Gastroesophageal sphincter (tissue), 4 donors: ENCODE measurements around the gene EML1. TPM values are rescaled to one million over a fixed set of nuclear protein-coding genes. Genes with fewer than 3 reads are reported as not detected.
"Not testable (repeated sequence)": the region's sequence is repeated elsewhere in the genome, so short reads cannot be mapped to it uniquely, and the experiment has no call there.

ENCODE experiments used
- ATAC-seq: fragments of 150-250 bp; one replicate; pipeline ENCODE4 v1.9.1; 2016; ENCODE audit warnings: mild to moderate bottlenecking, moderate library complexity
- H3K27ac ChIP-seq, 4 donors: fragments of 200-600 bp; sonication (generic) in 3 of 4; 1 replicate in 3 of 4; 2 replicates in 1 of 4; pipeline ENCODE4 v1.5.1; 2016 to 2019
- H3K27me3 ChIP-seq: fragments of 200-600 bp; sonication (generic); one replicate; pipeline ENCODE4 v1.5.1; 2019
- H3K36me3 ChIP-seq, 2 donors: fragments of 200-600 bp; sonication (generic); one replicate each; pipeline ENCODE4 v1.5.1; 2019; ENCODE audit warnings: control low read depth in 1 of 2
- H3K4me1 ChIP-seq, 3 donors: fragments of 200-600 bp; sonication (generic); 1 replicate in 2 of 3; 2 replicates in 1 of 3; pipeline ENCODE4 v1.5.1; 2016 to 2019; ENCODE audit warnings: control low read depth in 2 of 3
- H3K4me3 ChIP-seq, 2 donors: fragments of 200-600 bp; sonication (generic); one replicate each; pipeline ENCODE4 v1.5.1; 2019; ENCODE audit warnings: mild to moderate bottlenecking in 1 of 2, moderate library complexity in 1 of 2
- H3K9me3 ChIP-seq, 3 donors: fragments of 200-600 bp; sonication (generic); one replicate each; pipeline ENCODE4 v1.5.1; 2017 to 2019; ENCODE audit warnings: control low read depth in 2 of 3
- EP300 ChIP-seq: sonication (generic); formaldehyde crosslinking; IDR thresholded peaks from one replicate; pipeline ENCODE4 v1.6.1; 2017; ENCODE audit warnings: antibody characterized with exemption, mild to moderate bottlenecking
- POLR2A ChIP-seq, 2 donors: fragments of 450-650 bp; IDR thresholded peaks; one replicate each; pipeline ENCODE4 v1.6.1; 2017; ENCODE audit warnings: antibody characterized with exemption in 2 of 2, mild to moderate bottlenecking in 2 of 2, moderate library complexity in 1 of 2
- POLR2AphosphoS5 ChIP-seq: sonication (generic); formaldehyde crosslinking; IDR thresholded peaks from one replicate; pipeline ENCODE4 v1.6.1; 2017; ENCODE audit warnings: antibody characterized with exemption
- WGBS, 2 donors: methylation state at CpG; one replicate each; pipeline ENCODE4 v1.1.5; 2018; ENCODE audit warnings: low coverage in 1 of 2; 5-methylcytosine and 5-hydroxymethylcytosine counted together
- total RNA-seq, 4 donors: library from RNA; depleted of rRNA; stranded (reverse); fragments of >200 nt; gene quantifications; one replicate each; pipeline ENCODE4 v1.1.0, GENCODE V29; 2016
- TF ChIP-seq, protein P1 (sequence below), 4 experiments: fragments of 200-600 bp in 2 of 4; fragments of 450-650 bp in 2 of 4; sonication (generic) in 1 of 4; IDR thresholded peaks; one replicate each; pipeline ENCODE4 v1.5.1; 2017 to 2019; ENCODE audit warnings: antibody characterized with exemption in 4 of 4, mild to moderate bottlenecking in 2 of 4, moderate library complexity in 2 of 4

The EML1 gene
- total RNA-seq, 4 donors from 2014 or later: 121 to 206 (median 136) TPM

DNA sequence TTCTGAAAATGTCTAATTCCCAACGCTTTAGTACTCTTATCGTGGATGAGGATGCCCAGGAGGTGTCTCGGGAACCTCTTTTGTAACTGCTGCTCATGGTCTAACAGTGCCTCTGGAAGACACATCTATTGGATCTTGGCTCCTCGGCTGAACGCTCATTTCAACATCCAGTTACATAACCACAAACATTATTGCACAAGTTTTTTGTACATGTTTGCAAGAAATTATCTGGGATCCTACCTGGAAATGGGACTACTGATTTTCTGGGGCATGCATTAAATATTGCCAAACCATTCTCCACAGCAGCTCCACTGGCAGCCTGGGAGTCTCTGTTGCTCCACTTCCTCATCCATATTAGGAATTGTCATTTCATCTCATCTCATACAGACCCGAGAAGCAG, 154.5 kb downstream of the EML1 start:
- no peak overlapping the region for H3K27ac ChIP-seq
- H3K4me3 ChIP-seq: no peak overlapping the region
- peaks cover 0 to 32% (median 0%) of the 10 kb centered on the region in 3 donors for H3K4me1 ChIP-seq
- peaks cover 0 to 16% of the 10 kb centered on the region in 2 donors for H3K36me3 ChIP-seq
- peaks cover 12% of the 10 kb centered on the region for H3K27me3 ChIP-seq
- WGBS, 2 donors: 62% methylated on average over 6 of the region's 6 CpGs; no CpG with 5 or more reads in 1 of the 2 donors
- H3K9me3 ChIP-seq: no peaks in the 10 kb centered on the region
- no peak for TF ChIP-seq EP300
- TF ChIP-seq POLR2AphosphoS5: peak; percentile 77
- ATAC-seq: peak; percentile 84

DNA sequence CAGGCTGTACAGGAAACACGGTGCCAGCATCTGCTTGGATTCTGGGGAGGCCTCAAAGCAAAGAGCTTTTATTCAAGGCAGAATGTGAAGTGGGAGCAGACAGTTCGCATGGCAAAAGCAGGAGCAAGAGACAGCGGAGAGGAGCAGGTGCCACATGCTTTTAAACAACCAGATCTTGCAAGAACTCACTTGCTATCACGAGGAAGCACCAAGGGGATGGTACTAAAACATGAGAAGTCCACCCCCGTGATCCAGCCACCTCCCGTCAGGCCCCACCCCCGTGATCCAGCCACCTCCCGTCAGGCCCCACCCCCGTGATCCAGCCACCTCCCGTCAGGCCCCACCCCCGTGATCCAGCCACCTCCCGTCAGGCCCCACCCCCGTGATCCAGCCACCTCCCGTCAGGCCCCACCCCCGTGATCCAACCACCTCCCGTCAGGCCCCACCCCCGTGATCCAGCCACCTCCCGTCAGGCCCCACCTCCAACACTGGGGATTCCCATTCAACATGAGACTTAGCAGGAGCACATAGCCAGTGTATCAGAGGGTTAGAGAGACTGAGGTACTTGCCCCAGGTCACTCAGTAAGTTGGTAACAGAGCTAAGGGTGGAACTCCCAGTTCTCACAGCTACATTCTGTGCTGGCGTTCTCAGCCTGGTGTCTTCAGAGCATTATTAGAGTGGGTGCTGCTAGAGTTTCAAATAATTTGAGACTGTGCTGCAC, 156.0 kb downstream of the EML1 start:
- not testable (repeated sequence) for H3K27ac ChIP-seq, ATAC-seq, H3K36me3 ChIP-seq, H3K9me3 ChIP-seq, H3K4me3 ChIP-seq
- Histone ChIP-seq H3K4me1 (peaks cover 0 to 32% (median 0%) of the 10 kb centered on the region in 3 donors), H3K27me3 (peaks cover 16% of the 10 kb centered on the region)
- 54 to 100% methylated on average over 2 to 4 of the region's 19 CpGs for WGBS, 2 donors

GRCh38 chr14:99950181-99950580, 157.0 kb downstream of the EML1 start:
- Histone ChIP-seq H3K4me1 (peaks cover 0 to 32% (median 0%) of the 10 kb centered on the region in 3 donors), H3K27me3 (peaks cover 16% of the 10 kb centered on the region), H3K36me3 (no peaks in the 10 kb centered on the region), H3K4me3 (no peak overlapping the region), H3K9me3 (no peaks in the 10 kb centered on the region), H3K27ac (no peak overlapping the region)
- TF ChIP-seq, protein P1, sequence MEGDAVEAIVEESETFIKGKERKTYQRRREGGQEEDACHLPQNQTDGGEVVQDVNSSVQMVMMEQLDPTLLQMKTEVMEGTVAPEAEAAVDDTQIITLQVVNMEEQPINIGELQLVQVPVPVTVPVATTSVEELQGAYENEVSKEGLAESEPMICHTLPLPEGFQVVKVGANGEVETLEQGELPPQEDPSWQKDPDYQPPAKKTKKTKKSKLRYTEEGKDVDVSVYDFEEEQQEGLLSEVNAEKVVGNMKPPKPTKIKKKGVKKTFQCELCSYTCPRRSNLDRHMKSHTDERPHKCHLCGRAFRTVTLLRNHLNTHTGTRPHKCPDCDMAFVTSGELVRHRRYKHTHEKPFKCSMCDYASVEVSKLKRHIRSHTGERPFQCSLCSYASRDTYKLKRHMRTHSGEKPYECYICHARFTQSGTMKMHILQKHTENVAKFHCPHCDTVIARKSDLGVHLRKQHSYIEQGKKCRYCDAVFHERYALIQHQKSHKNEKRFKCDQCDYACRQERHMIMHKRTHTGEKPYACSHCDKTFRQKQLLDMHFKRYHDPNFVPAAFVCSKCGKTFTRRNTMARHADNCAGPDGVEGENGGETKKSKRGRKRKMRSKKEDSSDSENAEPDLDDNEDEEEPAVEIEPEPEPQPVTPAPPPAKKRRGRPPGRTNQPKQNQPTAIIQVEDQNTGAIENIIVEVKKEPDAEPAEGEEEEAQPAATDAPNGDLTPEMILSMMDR (IDR thresholded peaks at IDR 0.05): no peak
- TF ChIP-seq EP300: no peak
- TF ChIP-seq POLR2AphosphoS5: no peak
- TF ChIP-seq POLR2A (IDR thresholded peaks at IDR 0.05): no peak
- no peak for ATAC-seq
- 50 to 60% methylated on average over 1 to 4 of the region's 8 CpGs for WGBS, 2 donors

DNA sequence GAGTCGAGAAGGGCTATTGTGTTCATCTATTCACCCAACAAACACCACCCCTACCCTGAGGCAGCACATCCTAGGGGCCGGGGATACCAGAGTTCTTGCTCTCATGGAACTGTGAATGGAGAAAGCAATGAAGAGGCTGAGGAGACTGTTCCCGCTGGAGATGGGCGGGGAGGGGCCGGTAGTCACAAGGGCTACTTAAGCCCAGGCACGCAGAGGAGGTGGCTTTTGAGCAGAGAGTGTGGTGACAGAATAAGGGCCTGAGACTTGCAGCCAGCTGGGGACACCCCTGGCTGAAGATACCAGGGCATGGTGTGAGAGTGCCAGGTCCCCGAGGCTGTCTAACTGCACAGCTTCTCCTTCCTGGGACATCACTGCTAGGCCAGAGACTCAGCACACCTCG, 157.9 kb downstream of the EML1 start:
- Histone ChIP-seq H3K36me3 (no peaks in the 10 kb centered on the region), H3K4me1 (peaks cover 0 to 32% (median 0%) of the 10 kb centered on the region in 3 donors), H3K4me3 (no peak overlapping the region), H3K27ac (no peak overlapping the region), H3K27me3 (peaks cover 16% of the 10 kb centered on the region), H3K9me3 (no peaks in the 10 kb centered on the region)
- whole genome bisulfite sequencing, 2 donors: no CpG with 5 or more reads among the region's 8 CpGs
- ATAC-seq: no peak
- TF ChIP-seq POLR2A (IDR thresholded peaks at IDR 0.05): no peak
- no peak for TF ChIP-seq POLR2AphosphoS5
- TF ChIP-seq, protein P1 (IDR thresholded peaks at IDR 0.05): no peak
- no peak for TF ChIP-seq EP300

GRCh38 chr14:99952039-99952438, 158.8 kb downstream of the EML1 start:
- no peak for ATAC-seq
- H3K27ac ChIP-seq: no peak overlapping the region
- peaks cover 16% of the 10 kb centered on the region for H3K27me3 ChIP-seq
- 87% methylated on average over 2 to 3 of the region's 4 CpGs for WGBS, 2 donors
- no peaks in the 10 kb centered on the region for H3K9me3 ChIP-seq
- H3K36me3 ChIP-seq: no peaks in the 10 kb centered on the region
- H3K4me3 ChIP-seq: no peak overlapping the region
- no peak for TF ChIP-seq POLR2A (IDR thresholded peaks at IDR 0.05)
- peaks cover 0 to 22% (median 0%) of the 10 kb centered on the region in 3 donors for H3K4me1 ChIP-seq

GRCh38 chr14:99952453-99952852, 159.2 kb downstream of the EML1 start:
- 43% methylated on average over 2 of the region's 2 CpGs for WGBS, 2 donors
- Histone ChIP-seq H3K4me1 (peaks cover 0 to 18% (median 0%) of the 10 kb centered on the region in 3 donors), H3K27me3 (peaks cover 16% of the 10 kb centered on the region), H3K36me3 (no peaks in the 10 kb centered on the region), H3K4me3 (no peak overlapping the region), H3K9me3 (no peaks in the 10 kb centered on the region), H3K27ac (no peak overlapping the region)
- ATAC-seq: no peak
- TF ChIP-seq, protein P1 (IDR thresholded peaks at IDR 0.05): no peak
- no peak for TF ChIP-seq POLR2A (IDR thresholded peaks at IDR 0.05)
- TF ChIP-seq POLR2AphosphoS5: no peak
- no peak for TF ChIP-seq EP300
